NB4 (cell line): ENCODE measurements around the gene SELENOS.

Experiments used
- DNase-seq: peaks from one replicate; pipeline ENCODE4 v3.0.0; 2010; ENCODE audit warnings: low read depth
- H3K4me3 ChIP-seq: one replicate; pipeline ENCODE4 v1.5.1; 2011; ENCODE audit warnings: mild to moderate bottlenecking, low read depth, low read length, moderate library complexity
- CTCF ChIP-seq: IDR thresholded peaks from one replicate; pipeline ENCODE4 v1.5.1; 2012; ENCODE audit warnings: low read depth, low read length
- MAX ChIP-seq: IDR thresholded peaks from 2 replicates; pipeline ENCODE4 v1.6.1; 2011; ENCODE audit warnings: low read depth, low read length
- MYC ChIP-seq: IDR thresholded peaks from 2 replicates; pipeline ENCODE4 v1.6.1; 2011; ENCODE audit warnings: low read depth, low read length
- POLR2A ChIP-seq: IDR thresholded peaks from 2 replicates; pipeline ENCODE4 v1.6.1; 2011; ENCODE audit warnings: mild to moderate bottlenecking; ENCODE audit not compliant: insufficient read length; ENCODE audit errors: extremely low read depth

Gene SELENOS

GRCh38 chr15:101273534-101273933 lies 3.8 kb downstream of the SELENOS start:
- DNase-seq: no peak
- no peak overlapping the region for H3K4me3 ChIP-seq
- no peak for TF ChIP-seq POLR2A

- TF ChIP-seq CTCF (no peak), POLR2A (no peak), MAX (no peak), MYC (no peak)
- H3K4me3 ChIP-seq: no peak overlapping the region
- no peak for DNase-seq
These were observed 4.7 kb downstream of the SELENOS start for GRCh38 chr15:101272584-101272983.

GRCh38 chr15:101269479-101270223 lies 7.6 kb downstream of the SELENOS start:
- DNase-seq: peak; percentile 48
- TF ChIP-seq MAX (peak; percentile 94), MYC (peak; percentile 87), POLR2A (no peak), CTCF (peak; percentile 69)
- H3K4me3 ChIP-seq: no peak overlapping the region

GRCh38 chr15:101267320-101268104 lies 9.8 kb downstream of the SELENOS start:
- TF ChIP-seq POLR2A (no peak), MAX (no peak), MYC (no peak), CTCF (no peak)
- no peak overlapping the region for H3K4me3 ChIP-seq
- DNase-seq: peak; percentile 29

GRCh38 chr15:101266787-101267186 lies 10.5 kb downstream of the SELENOS start:
- TF ChIP-seq CTCF: no peak
- TF ChIP-seq MYC: no peak
- no peak for TF ChIP-seq POLR2A
- no peak for TF ChIP-seq MAX
- DNase-seq: no peak

GRCh38 chr15:101266034-101266433 lies 11.3 kb downstream of the SELENOS start:
- no peak overlapping the region for H3K4me3 ChIP-seq
- TF ChIP-seq MAX (no peak), CTCF (no peak), MYC (no peak), POLR2A (no peak)
- DNase-seq: no peak

More at GRCh38 chr15:101266787-101267186, 10.5 kb downstream of the SELENOS start:
- H3K4me3 ChIP-seq: no peak overlapping the region
